ENCODE data around the gene HELZ. TPM values are rescaled to one million over a fixed set of nuclear protein-coding genes. Genes with fewer than 3 reads are reported as not detected.

Gene HELZ
- total RNA-seq, 1 donor from 2014 or later: 47.4 TPM

DNA sequence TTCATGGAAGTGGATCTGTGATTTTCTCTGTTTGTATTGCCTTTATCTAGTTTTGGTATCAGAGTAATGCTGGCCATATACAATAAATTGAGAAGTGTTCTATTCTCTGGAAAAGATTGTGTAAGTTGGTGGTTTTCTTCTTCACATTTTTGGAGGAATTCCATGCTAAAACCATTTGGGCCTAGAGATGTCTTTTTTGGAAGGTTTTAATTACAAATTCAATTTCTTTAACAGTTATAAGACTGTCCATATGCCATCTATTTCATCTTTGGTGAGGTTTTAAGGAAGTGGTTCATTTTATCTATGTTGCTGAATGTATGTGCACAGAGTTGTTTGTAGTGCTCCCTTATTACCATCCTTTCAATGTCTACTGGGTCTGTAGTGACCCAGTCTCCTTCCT is 154.7 kb downstream of the HELZ start:
- Mint-ChIP-seq H3K9me3 (ENCODE audit: unreplicated experiment) (no peaks in the 10 kb centered on the region), H3K4me1 (ENCODE audit: low read depth, unreplicated experiment) (no peaks in the 10 kb centered on the region), H3K4me3 (ENCODE audit: unreplicated experiment) (no peak overlapping the region), H3K27me3 (ENCODE audit: unreplicated experiment) (no peaks in the 10 kb centered on the region), H3K36me3 (ENCODE audit: unreplicated experiment) (no peaks in the 10 kb centered on the region), H3K27ac (ENCODE audit: unreplicated experiment) (no peak overlapping the region)
- TF ChIP-seq, protein P1, sequence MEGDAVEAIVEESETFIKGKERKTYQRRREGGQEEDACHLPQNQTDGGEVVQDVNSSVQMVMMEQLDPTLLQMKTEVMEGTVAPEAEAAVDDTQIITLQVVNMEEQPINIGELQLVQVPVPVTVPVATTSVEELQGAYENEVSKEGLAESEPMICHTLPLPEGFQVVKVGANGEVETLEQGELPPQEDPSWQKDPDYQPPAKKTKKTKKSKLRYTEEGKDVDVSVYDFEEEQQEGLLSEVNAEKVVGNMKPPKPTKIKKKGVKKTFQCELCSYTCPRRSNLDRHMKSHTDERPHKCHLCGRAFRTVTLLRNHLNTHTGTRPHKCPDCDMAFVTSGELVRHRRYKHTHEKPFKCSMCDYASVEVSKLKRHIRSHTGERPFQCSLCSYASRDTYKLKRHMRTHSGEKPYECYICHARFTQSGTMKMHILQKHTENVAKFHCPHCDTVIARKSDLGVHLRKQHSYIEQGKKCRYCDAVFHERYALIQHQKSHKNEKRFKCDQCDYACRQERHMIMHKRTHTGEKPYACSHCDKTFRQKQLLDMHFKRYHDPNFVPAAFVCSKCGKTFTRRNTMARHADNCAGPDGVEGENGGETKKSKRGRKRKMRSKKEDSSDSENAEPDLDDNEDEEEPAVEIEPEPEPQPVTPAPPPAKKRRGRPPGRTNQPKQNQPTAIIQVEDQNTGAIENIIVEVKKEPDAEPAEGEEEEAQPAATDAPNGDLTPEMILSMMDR (IDR thresholded peaks at IDR 0.05; ENCODE audit: partially characterized antibody, unreplicated experiment): no peak
- DNase-seq: no peak

- DNase-seq: no peak
- Mint-ChIP-seq H3K9me3 (ENCODE audit: unreplicated experiment) (no peaks in the 10 kb centered on the region), H3K27me3 (ENCODE audit: unreplicated experiment) (no peaks in the 10 kb centered on the region), H3K36me3 (ENCODE audit: unreplicated experiment) (no peaks in the 10 kb centered on the region), H3K27ac (ENCODE audit: unreplicated experiment) (no peak overlapping the region), H3K4me1 (ENCODE audit: low read depth, unreplicated experiment) (no peaks in the 10 kb centered on the region), H3K4me3 (ENCODE audit: unreplicated experiment) (no peak overlapping the region)
- TF ChIP-seq, protein P1 (IDR thresholded peaks at IDR 0.05; ENCODE audit: partially characterized antibody, unreplicated experiment): no peak
These were observed 156.4 kb downstream of the HELZ start for GRCh38 chr17:67088639-67089038.

DNA sequence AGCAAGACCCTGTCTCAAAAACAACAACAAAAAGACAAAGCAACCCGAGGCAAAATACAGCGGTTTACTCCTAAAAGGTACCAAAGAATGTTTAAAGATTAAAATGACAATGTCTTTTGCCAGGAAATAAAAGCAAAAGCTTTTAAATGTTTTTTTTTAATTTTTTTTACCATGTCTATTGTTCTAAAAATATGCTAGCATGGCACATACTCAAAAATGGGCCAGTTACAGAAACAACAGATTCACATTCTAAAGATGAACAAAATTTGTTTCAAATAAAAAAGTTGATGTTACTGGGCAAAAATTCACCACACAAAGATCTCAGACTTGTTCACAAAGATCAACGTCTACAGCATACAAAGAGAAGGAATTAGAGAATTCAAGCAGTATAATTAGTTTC is 159.6 kb downstream of the HELZ start:
- TF ChIP-seq, protein P1 (IDR thresholded peaks at IDR 0.05; ENCODE audit: partially characterized antibody, unreplicated experiment): no peak
- no peaks in the 10 kb centered on the region for H3K27me3 Mint-ChIP-seq (ENCODE audit: unreplicated experiment)
- H3K4me1 Mint-ChIP-seq (ENCODE audit: low read depth, unreplicated experiment): no peaks in the 10 kb centered on the region
- H3K36me3 Mint-ChIP-seq (ENCODE audit: unreplicated experiment): no peaks in the 10 kb centered on the region
- no peak overlapping the region for H3K4me3 Mint-ChIP-seq (ENCODE audit: unreplicated experiment)
- DNase-seq: no peak
- H3K27ac Mint-ChIP-seq (ENCODE audit: unreplicated experiment): no peak overlapping the region
- no peaks in the 10 kb centered on the region for H3K9me3 Mint-ChIP-seq (ENCODE audit: unreplicated experiment)

DNA sequence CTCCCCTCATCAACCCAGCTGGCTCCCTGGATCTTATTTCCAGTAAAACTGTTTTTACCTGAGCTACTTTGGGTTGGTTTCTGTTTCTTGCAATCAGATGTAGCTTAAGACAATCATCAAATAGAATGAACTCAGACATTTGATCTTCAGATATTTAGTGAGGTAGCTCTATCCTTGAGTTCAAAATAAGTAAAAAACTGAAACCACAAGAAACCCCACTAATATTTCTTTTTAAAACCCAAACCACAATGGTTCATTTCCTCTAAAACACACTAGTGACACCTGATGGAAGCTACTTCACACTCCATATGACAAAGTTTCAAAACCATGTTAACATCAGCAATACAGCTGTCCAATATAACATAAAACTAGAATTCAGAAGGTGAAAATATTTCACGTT is 162.9 kb downstream of the HELZ start:
- Mint-ChIP-seq H3K36me3 (ENCODE audit: unreplicated experiment) (no peaks in the 10 kb centered on the region), H3K27ac (ENCODE audit: unreplicated experiment) (no peak overlapping the region), H3K4me3 (ENCODE audit: unreplicated experiment) (no peak overlapping the region), H3K9me3 (ENCODE audit: unreplicated experiment) (no peaks in the 10 kb centered on the region), H3K27me3 (ENCODE audit: unreplicated experiment) (no peaks in the 10 kb centered on the region), H3K4me1 (ENCODE audit: low read depth, unreplicated experiment) (no peaks in the 10 kb centered on the region)
- TF ChIP-seq, protein P1 (IDR thresholded peaks at IDR 0.05; ENCODE audit: partially characterized antibody, unreplicated experiment): no peak
- no peak for DNase-seq

DNA sequence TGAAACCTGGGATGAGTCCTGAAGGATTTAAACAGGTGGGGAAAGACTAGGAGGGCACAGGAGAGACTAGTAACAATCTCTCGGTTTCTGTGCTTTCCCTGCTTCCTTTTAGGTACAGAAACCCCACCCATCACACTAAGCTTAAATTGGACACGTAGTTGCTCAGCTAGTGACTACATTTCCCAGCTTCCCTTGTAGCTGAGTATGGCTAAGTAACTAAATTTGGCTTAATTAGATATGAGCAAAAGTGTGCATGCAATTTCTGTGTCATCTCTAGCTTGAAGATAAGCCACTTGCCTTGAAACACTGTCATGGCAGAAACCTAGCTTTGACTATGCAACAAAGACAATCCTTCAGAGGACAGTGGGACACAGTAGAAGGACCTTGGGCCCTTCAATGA is 164.2 kb downstream of the HELZ start:
- no peaks in the 10 kb centered on the region for H3K9me3 Mint-ChIP-seq (ENCODE audit: unreplicated experiment)
- no peaks in the 10 kb centered on the region for H3K4me1 Mint-ChIP-seq (ENCODE audit: low read depth, unreplicated experiment)
- H3K4me3 Mint-ChIP-seq (ENCODE audit: unreplicated experiment): no peak overlapping the region
- no peak for DNase-seq
- H3K36me3 Mint-ChIP-seq (ENCODE audit: unreplicated experiment): no peaks in the 10 kb centered on the region
- no peaks in the 10 kb centered on the region for H3K27me3 Mint-ChIP-seq (ENCODE audit: unreplicated experiment)
- TF ChIP-seq, protein P1 (IDR thresholded peaks at IDR 0.05; ENCODE audit: partially characterized antibody, unreplicated experiment): no peak
- no peak overlapping the region for H3K27ac Mint-ChIP-seq (ENCODE audit: unreplicated experiment)
